ENCODE data around the gene HAUS1. TPM values are rescaled to one million over a fixed set of nuclear protein-coding genes. Genes with fewer than 3 reads are reported as not detected.
A peak's percentile ranks its signal among the peaks of the same experiment; 100 is the strongest.

HAUS1 gene
- total and polyA plus RNA-seq, 2 of the 8 experiments (the other 6 are each of a cell fraction or from before 2014, with no cell fraction given): 104 TPM

DNA sequence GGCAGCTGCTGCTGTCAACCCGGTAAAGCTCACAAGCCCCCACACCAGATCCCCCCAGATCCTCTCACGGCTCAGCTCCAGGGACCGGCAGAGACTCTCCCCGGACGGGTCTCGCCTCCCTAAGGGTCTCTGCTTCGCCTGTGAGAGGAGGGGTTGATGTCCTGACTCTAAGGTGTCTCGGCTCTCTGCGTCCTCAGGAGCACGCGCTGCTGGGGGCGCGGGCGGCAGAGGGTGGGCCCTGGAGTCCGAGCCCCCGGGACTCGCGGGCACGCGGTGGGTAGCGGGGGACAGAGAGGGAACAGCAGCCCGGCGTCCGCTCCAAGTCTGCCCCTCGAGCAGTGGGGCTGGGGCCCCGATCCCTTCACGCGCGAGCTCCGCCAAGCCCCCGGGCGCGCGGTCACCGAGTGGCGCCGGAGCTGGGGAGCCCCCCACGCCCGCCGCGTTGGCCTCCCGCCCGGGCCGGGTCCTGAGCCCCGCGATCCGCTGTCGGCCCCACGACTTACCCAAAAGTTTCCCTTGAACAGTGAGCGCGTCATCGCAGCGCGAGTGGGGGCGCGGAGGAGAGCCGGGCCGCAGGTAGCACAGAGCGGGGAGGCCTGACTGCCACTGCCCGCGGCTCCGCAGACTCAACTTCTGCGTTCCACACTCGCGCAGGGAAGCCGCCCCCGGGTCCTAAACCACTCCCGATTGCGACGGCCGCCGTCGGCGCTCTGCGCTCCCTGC lies 32.4 kb upstream of the HAUS1 start, which contains the start of gene PSTPIP2:
PSTPIP2 (minus strand) TSS at position 608 of the 723 bp plus-strand sequence; CDS start at position 536, 72 bp downstream.
- no peak within 1 kb of the TSS for H3K18ac ChIP-seq (ENCODE audit: extremely low read depth, low read length)
- no peak within 1 kb of the TSS for H4K5ac ChIP-seq (ENCODE audit: insufficient read length, low read depth, low read length)
- peak within 1 kb of the TSS; percentile 62; the same call in 1 of the 2 replicates for H2AFZ ChIP-seq (ENCODE audit: low read length)
- H3K23ac ChIP-seq (ENCODE audit: insufficient read length): no peak within 1 kb of the TSS
- H3K14ac ChIP-seq (ENCODE audit: insufficient read length): no peak within 1 kb of the TSS
- no peak within 1 kb of the TSS for H4K91ac ChIP-seq (replicated peaks; ENCODE audit: insufficient read length, low read length)
- H2BK12ac ChIP-seq (ENCODE audit: low read depth, low read length): 0 out of 2 replicates have a peak within 1 kb of the TSS, but pooled peaks have one; percentile 27
- no peak within 1 kb of the TSS for H2BK20ac ChIP-seq (ENCODE audit: low read length)
- H2AK5ac ChIP-seq (ENCODE audit: low read depth, low read length): no peak within 1 kb of the TSS
- no peaks in the 10 kb centered on the region for H3K79me1 ChIP-seq (ENCODE audit: low read depth, low read length)
- ChIA-PET CTCF (ENCODE audit: partially characterized antibody) (interaction anchor here (0.6 to 4.1 kb wide), 14 partner anchors 11 to 406 kb away, joined by 3 to 27 read pairs (median 6); no protein-coding TSS in a partner anchor), POLR2A (ENCODE audit: partially characterized antibody) (interaction anchor here (0.6 to 2.3 kb wide), 7 partner anchors 8 to 395 kb away, joined by 3 to 7 read pairs (median 4); partner anchors contain the start of gene HAUS1)
- peak within 1 kb of the TSS; percentile 69 to 86 (median 74) for H3K4me3 ChIP-seq (ENCODE audit: extremely low read depth in 1 of 4, insufficient read depth in 2 of 4, low read depth in 3 of 4, low read length in 4 of 4)
- peaks cover 11% of the 10 kb centered on the region; the same call in 1 of the 2 replicates for H3K23me2 ChIP-seq (ENCODE audit: low read depth, low read length)
- H4K20me1 ChIP-seq (replicated peaks in 1 of 2; ENCODE audit: control insufficient read depth in 1 of 2, insufficient read depth in 2 of 2, low read length in 2 of 2): peaks cover 0 to 3% of the 10 kb centered on the region in 2 experiments
- no peak within 1 kb of the TSS for H3K4ac ChIP-seq (replicated peaks; ENCODE audit: insufficient read length, low read depth, low read length)
- no peaks in the 10 kb centered on the region for H3K36me3 ChIP-seq (ENCODE audit: control insufficient read depth in 2 of 4, insufficient read depth in 4 of 4, low read length in 3 of 4)
- H3K4me2 ChIP-seq (ENCODE audit: insufficient read depth in 1 of 2, low read depth in 2 of 2, low read length in 2 of 2): peak within 1 kb of the TSS; percentile 88 to 89
- H3K56ac ChIP-seq (replicated peaks; ENCODE audit: insufficient read length, low read depth, low read length): no peak within 1 kb of the TSS
- FAIRE-seq: no peak
- no peaks in the 10 kb centered on the region for H3K79me2 ChIP-seq (ENCODE audit: control insufficient read depth in 1 of 2, insufficient read depth in 2 of 2, low read length in 2 of 2)
- WGBS, 2 experiments (ENCODE audit: extremely low coverage in 1 of 2, insufficient coverage in 1 of 2, insufficient read length in 1 of 2, insufficient replicate concordance in 2 of 2, low coverage in 1 of 2, low lambda C conversion rate in 2 of 2, missing lambda C conversion rate in 1 of 2): 4% methylated on average over 64 of the region's 75 CpGs; no CpG with 5 or more reads in 1 of the 2 experiments
- H2BK15ac ChIP-seq (ENCODE audit: low read length): no peak within 1 kb of the TSS
- H3K27ac ChIP-seq (ENCODE audit: low read depth, low read length): no peak within 1 kb of the TSS
- peak in 1 of 2 experiments; percentile 73 for DNase-seq (ENCODE audit: low read depth in 1 of 2, low spot score in 2 of 2)
- H3K9ac ChIP-seq (replicated peaks in 1 of 4; ENCODE audit: extremely low read depth in 1 of 4, low read depth in 3 of 4, low read length in 3 of 4): peak within 1 kb of the TSS in 1 of 4 experiments; percentile 34; a peak in 3 of 7 replicates
- no peaks in the 10 kb centered on the region for H3K9me3 ChIP-seq (ENCODE audit: insufficient read depth in 2 of 2, low read depth in 1 of 2, low read length in 1 of 2)
- H3K4me1 ChIP-seq (replicated peaks in 1 of 4; ENCODE audit: control insufficient read depth in 3 of 4, insufficient read depth in 4 of 4, low read length in 3 of 4): peaks cover 0 to 6% (median 0%) of the 10 kb centered on the region in 4 experiments; a peak in 2 of 7 replicates
- peak within 1 kb of the TSS; percentile 29; the same call in 1 of the 2 replicates for H4K8ac ChIP-seq (ENCODE audit: extremely low read depth, insufficient read depth, low read length)
- H2BK5ac ChIP-seq (ENCODE audit: low read depth, low read length): no peak within 1 kb of the TSS
- no peak within 1 kb of the TSS for H2BK120ac ChIP-seq (replicated peaks; ENCODE audit: low read depth, low read length)
- H3K27me3 ChIP-seq (replicated peaks in 1 of 4; ENCODE audit: control insufficient read depth in 3 of 4, extremely low read depth in 1 of 4, insufficient read depth in 3 of 4, low read length in 3 of 4): peaks cover 4 to 31% (median 28%) of the 10 kb centered on the region in 4 experiments
- TF ChIP-seq CREB1 (IDR thresholded peaks at IDR 0.05): peak; percentile 57
- peak; percentile 35; the same call in 1 of the 2 replicates for TF ChIP-seq PHF8 (conservative IDR thresholded peaks at IDR 0.05; ENCODE audit: low read depth, low read length)
- peak in 1 of 2 experiments; percentile 69; a peak in 1 of 4 replicates for TF ChIP-seq HDAC2 (IDR thresholded peaks at IDR 0.05; ENCODE audit: borderline replicate concordance in 1 of 2, low read depth in 2 of 2, low read length in 2 of 2)
- TF ChIP-seq KDM1A (IDR thresholded peaks at IDR 0.05; ENCODE audit: borderline replicate concordance, low read length): no peak
- no peak for TF ChIP-seq GABPA (IDR thresholded peaks at IDR 0.05; ENCODE audit: borderline replicate concordance, insufficient read depth, low read length)
- no peak for TF ChIP-seq SP1 (IDR thresholded peaks at IDR 0.05; ENCODE audit: low read depth, low read length)
- no peak for TF ChIP-seq RFX5 (IDR thresholded peaks at IDR 0.05; ENCODE audit: borderline replicate concordance, low read depth, low read length)
- peak; percentile 66 for TF ChIP-seq EZH2 (IDR thresholded peaks at IDR 0.05; ENCODE audit: low read depth, low read length, severe bottlenecking)
- TF ChIP-seq RBBP5 (IDR thresholded peaks at IDR 0.05; ENCODE audit: borderline replicate concordance, low read depth, low read length): 0 out of 2 replicates have a peak, but pooled peaks have one; percentile 29
- peak; percentile 74 for TF ChIP-seq SUZ12 (IDR thresholded peaks at IDR 0.05; ENCODE audit: low read length)
- 0 out of 2 replicates have a peak, but pooled peaks have one; percentile 33 for TF ChIP-seq SP4 (IDR thresholded peaks at IDR 0.05; ENCODE audit: low read length)
